ENCODE results near the gene NPAS3.

DNA sequence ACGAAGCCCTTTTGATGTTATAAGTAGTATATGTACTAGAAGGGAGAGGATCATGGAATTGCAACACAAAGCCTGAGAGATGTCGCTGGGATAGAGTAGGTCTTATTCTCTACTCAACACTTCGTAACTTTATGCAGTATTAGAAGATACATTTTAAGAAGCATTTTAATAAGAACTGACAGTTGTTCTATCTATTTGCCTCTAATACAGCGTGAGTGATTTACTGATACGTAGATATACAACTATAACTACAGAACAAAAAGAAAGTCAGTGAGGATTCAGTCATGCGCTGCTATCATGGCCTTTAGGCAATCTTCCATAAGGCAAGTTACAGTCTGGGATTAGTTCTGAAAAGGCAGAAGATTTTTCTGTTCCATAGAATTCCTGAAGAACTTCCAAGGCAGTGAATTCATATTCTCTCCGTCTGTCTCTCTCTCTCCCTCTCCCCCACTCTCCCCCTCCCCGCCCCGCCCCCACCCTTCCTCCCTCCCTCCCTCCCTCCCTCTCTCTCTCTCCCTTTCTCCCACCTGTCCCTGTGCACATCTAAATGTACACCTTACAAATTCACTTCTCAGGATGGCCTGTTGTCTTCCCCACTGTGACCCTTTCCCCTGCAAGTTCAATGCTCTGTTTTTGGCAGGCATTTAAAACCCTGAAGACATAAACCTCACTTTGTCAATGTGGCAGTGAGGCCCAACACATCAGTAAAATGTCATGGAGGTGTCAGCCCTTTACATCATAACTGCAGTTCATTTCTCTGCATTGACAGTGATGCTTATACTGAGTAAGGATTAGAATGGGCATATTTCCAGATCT, 541.6 kb downstream of the NPAS3 start:
- no peak for TF ChIP-seq POLR2AphosphoS5 (IDR thresholded peaks at IDR 0.05; ENCODE audit: borderline replicate concordance, low read depth, low read length)
- TF ChIP-seq EZH2 (IDR thresholded peaks at IDR 0.05), result no peak
- no peak for TF ChIP-seq FOXP2 (optimal IDR thresholded peaks at IDR 0.05; ENCODE audit: control extremely low read depth, extremely low read length, insufficient read depth)
